Measurements from ENCODE around the gene NKX6-2. TPM values are rescaled to one million over a fixed set of nuclear protein-coding genes. Genes with fewer than 3 reads are reported as not detected.

Gene NKX6-2
- polyA plus RNA-seq, 1 donor from 2014 or later: not detected

DNA sequence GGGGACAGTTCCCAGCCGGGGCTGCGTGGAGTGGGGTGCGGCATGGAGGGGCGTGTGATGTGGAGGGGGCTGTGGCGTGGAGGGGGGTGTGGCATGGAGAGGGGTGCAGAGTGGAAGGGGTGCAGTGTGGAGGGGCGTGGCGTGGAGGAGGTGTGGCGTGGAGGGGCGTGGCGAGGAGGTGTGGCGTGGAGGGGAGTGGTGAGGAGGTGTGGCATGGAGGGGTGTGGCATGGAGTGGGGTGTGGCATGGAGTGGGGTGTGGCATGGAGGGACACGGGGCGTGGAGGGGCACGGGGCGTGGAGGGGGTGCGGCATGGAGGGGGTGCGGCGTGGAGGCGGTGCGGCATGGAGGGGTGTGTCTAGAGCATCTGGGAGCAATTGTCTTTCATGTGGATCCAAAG, 33.6 kb downstream of the NKX6-2 start:
- no peaks in the 10 kb centered on the region for H3K79me2 ChIP-seq (replicated peaks; ENCODE audit: insufficient read depth, low read length)
- peaks cover 4% of the 10 kb centered on the region for H3K27me3 ChIP-seq (ENCODE audit: insufficient read depth, low read depth, low read length)
- no peak overlapping the region for H3K27ac ChIP-seq (ENCODE audit: low read length)
- H2AFZ ChIP-seq (ENCODE audit: low read depth, low read length): no peak overlapping the region
- H3K9me2 ChIP-seq (ENCODE audit: insufficient read depth, low read length): no peaks in the 10 kb centered on the region
- H3K4me2 ChIP-seq (ENCODE audit: low read length): no peak overlapping the region
- TF ChIP-seq EZH2 (IDR thresholded peaks at IDR 0.05; ENCODE audit: borderline replicate concordance, insufficient read depth, low read length, poor library complexity, severe bottlenecking): no peak
- TF ChIP-seq SMC3 (conservative IDR thresholded peaks at IDR 0.05; ENCODE audit: poor library complexity): no peak
- TF ChIP-seq EP300 (conservative IDR thresholded peaks at IDR 0.05; ENCODE audit: poor library complexity, severe bottlenecking): no peak
- no peak for TF ChIP-seq TAF1 (IDR thresholded peaks at IDR 0.05; ENCODE audit: low read depth)
- no peak for TF ChIP-seq POLR2AphosphoS5 (IDR thresholded peaks at IDR 0.05)
- H3K4me3 ChIP-seq (ENCODE audit: low read length): no peak overlapping the region
- H4K20me1 ChIP-seq (ENCODE audit: insufficient read depth): no peaks in the 10 kb centered on the region
- no peaks in the 10 kb centered on the region for H3K36me3 ChIP-seq (ENCODE audit: insufficient read depth, low read length)
- no peaks in the 10 kb centered on the region for H3F3A ChIP-seq (ENCODE audit: insufficient read depth, low read length, poor library complexity, severe bottlenecking)
- H3K9me3 ChIP-seq (ENCODE audit: low read length): no peaks in the 10 kb centered on the region
- no peak overlapping the region for H3K9ac ChIP-seq (ENCODE audit: low read length)

GRCh38 chr10:132750936-132751335, 35.0 kb downstream of the NKX6-2 start:
- TF ChIP-seq EP300 (conservative IDR thresholded peaks at IDR 0.05; ENCODE audit: poor library complexity, severe bottlenecking) (no peak), EZH2 (IDR thresholded peaks at IDR 0.05; ENCODE audit: borderline replicate concordance, insufficient read depth, low read length, poor library complexity, severe bottlenecking) (no peak), POLR2AphosphoS5 (IDR thresholded peaks at IDR 0.05) (no peak), CTCF (IDR thresholded peaks at IDR 0.05; ENCODE audit: poor library complexity, severe bottlenecking) (no peak), TAF1 (IDR thresholded peaks at IDR 0.05; ENCODE audit: low read depth) (no peak), MXI1 (conservative IDR thresholded peaks at IDR 0.05; ENCODE audit: poor library complexity, severe bottlenecking) (no peak), RAD21 (conservative IDR thresholded peaks at IDR 0.05) (no peak), SMC3 (conservative IDR thresholded peaks at IDR 0.05; ENCODE audit: poor library complexity) (no peak)
- TF ChIP-seq, protein P1, sequence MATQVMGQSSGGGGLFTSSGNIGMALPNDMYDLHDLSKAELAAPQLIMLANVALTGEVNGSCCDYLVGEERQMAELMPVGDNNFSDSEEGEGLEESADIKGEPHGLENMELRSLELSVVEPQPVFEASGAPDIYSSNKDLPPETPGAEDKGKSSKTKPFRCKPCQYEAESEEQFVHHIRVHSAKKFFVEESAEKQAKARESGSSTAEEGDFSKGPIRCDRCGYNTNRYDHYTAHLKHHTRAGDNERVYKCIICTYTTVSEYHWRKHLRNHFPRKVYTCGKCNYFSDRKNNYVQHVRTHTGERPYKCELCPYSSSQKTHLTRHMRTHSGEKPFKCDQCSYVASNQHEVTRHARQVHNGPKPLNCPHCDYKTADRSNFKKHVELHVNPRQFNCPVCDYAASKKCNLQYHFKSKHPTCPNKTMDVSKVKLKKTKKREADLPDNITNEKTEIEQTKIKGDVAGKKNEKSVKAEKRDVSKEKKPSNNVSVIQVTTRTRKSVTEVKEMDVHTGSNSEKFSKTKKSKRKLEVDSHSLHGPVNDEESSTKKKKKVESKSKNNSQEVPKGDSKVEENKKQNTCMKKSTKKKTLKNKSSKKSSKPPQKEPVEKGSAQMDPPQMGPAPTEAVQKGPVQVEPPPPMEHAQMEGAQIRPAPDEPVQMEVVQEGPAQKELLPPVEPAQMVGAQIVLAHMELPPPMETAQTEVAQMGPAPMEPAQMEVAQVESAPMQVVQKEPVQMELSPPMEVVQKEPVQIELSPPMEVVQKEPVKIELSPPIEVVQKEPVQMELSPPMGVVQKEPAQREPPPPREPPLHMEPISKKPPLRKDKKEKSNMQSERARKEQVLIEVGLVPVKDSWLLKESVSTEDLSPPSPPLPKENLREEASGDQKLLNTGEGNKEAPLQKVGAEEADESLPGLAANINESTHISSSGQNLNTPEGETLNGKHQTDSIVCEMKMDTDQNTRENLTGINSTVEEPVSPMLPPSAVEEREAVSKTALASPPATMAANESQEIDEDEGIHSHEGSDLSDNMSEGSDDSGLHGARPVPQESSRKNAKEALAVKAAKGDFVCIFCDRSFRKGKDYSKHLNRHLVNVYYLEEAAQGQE (IDR thresholded peaks at IDR 0.05; ENCODE audit: borderline replicate concordance): no peak
- H3K9me2 ChIP-seq (ENCODE audit: insufficient read depth, low read length): no peaks in the 10 kb centered on the region
- no peak overlapping the region for H3K27ac ChIP-seq (ENCODE audit: low read length)
- H3F3A ChIP-seq (ENCODE audit: insufficient read depth, low read length, poor library complexity, severe bottlenecking): no peaks in the 10 kb centered on the region
- H2AFZ ChIP-seq (ENCODE audit: low read depth, low read length): no peak overlapping the region
- H3K9me3 ChIP-seq (ENCODE audit: low read length): no peaks in the 10 kb centered on the region
- no peak overlapping the region for H3K9ac ChIP-seq (ENCODE audit: low read length)
- no peaks in the 10 kb centered on the region for H4K20me1 ChIP-seq (ENCODE audit: insufficient read depth)
- no peak overlapping the region for H3K4me2 ChIP-seq (ENCODE audit: low read length)
- no peaks in the 10 kb centered on the region for H3K36me3 ChIP-seq (ENCODE audit: insufficient read depth, low read length)
- no peaks in the 10 kb centered on the region for H3K79me2 ChIP-seq (replicated peaks; ENCODE audit: insufficient read depth, low read length)
- no peak overlapping the region for H3K4me3 ChIP-seq (ENCODE audit: low read length)
- H3K27me3 ChIP-seq (ENCODE audit: insufficient read depth, low read depth, low read length): peaks cover 4% of the 10 kb centered on the region
